DMS114 treated with DMSO at 0.1 percent for 48 hours (cell line): Measurements from ENCODE around the gene PWP2.
"Not testable (repeated sequence)": the region's sequence is repeated elsewhere in the genome, so short reads cannot be mapped to it uniquely, and the experiment has no call there.

ENCODE experiments used
- DNase-seq: peaks from one replicate; lab custom pipeline; 2025; ENCODE audit not compliant: unreplicated experiment; lab: John Stamatoyannopoulos, UW

Gene PWP2

DNA sequence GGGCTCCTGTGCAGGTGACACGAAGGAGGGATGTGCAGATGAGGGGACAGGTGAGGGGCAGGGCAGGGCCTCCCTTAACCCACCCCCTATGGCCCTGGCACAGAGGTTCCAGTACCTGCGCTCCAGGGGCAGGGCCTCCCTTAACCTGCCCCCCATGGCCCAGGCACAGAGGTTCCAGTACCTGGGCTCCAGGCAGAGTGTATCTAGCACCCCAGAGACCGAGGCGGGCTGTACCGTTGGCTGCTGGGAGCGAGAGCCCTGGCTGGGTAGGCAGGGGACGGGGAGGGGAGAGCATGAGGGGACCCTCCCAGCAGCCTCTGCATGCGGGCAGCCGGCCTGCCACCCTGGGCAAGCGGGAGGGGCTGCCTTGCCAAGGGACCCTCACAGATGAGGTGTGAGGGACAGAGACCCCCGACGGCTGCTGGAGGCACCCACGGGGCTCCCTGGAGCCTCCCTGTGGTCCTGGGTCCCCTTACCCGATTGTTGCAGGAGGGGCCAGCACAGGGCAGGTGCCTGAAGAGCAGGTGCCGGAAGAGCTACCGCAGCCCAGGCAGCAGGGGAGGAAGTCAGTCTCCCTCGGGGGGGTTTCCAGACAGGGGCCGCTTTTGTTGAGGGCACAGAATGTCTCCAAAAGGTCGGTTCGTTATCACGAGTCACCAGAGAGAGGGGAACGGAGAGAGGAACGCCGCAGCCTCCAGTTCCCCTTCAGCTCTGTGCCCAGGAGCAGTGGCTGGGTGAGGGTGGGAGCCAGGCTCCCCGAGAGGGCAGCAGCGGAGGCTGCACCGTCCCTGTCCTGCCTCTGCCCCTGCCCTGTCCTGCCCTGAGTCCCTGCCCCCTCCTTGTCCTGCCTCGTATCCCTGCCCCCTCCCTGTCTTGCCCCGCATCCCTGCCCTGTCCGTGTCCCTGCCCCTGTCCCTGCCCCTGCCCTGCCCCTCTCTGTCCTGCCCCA, 52.4 kb downstream of the PWP2 start:
- DNase-seq: not testable (repeated sequence)

DNA sequence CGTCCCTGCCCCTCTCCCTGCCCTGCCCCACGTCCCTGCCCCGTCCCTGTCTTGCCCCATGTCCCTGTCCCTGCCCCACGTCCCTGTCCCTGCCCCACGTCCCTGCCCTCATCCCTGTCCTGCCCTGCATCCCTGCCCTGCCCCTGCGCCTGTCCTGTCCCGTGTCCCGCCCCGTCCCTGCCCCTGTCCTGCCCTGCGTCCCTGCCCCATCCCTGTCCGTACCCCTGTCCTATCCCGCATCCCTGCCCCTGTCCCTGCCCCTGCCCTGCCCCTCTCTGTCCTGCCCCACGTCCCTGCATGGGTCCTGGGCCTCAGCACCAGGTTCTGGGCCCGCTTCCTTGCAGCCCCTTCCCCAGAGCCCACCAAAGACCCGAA, 53.1 kb downstream of the PWP2 start:
- DNase-seq: not testable (repeated sequence)

DNA sequence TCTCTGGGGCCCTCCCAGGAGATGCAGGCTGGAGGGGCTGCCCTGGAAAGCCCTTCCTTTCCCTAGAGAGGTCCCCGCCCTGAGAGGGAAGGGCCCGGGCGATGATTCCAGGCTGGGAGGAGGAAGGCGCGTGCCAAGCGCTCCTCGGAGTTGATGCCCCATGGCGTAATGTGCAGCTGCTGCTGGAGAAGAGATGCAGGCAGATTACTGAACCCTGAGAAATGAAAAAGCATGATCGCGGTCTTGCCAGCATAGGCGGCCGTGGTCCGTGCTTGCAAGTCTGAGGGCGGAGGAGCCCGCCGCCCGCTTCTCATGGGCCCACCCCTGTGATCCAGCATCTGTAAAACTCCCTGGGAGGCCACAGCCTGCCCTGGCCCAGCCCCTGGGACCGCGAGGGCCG, 53.6 kb downstream of the PWP2 start:
- not testable (repeated sequence) for DNase-seq

DNA sequence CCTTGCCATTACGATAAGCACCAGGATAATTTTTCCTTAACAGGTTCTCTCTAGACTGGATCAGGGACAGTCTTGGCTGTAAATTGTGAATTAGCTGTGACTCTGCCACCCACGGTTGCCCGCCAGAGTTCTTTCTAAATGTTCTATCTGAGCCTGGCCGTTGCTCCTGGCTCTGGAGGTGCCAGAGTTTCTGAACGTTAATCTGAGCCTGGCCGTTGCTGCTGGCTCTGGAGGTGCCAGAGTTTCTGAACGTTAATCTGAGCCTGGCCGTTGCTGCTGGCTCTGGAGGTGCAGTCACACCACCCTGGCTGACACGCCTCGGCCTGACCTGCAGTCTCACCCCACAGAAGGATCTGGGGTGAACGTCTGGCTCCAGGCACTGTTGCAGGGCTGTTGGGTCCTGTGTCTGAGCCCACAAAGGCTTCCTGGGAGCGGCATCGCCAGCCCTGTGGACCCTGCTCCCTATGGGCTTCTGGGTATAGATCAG, 56.0 kb downstream of the PWP2 start:
- DNase-seq: not testable (repeated sequence)

DNA sequence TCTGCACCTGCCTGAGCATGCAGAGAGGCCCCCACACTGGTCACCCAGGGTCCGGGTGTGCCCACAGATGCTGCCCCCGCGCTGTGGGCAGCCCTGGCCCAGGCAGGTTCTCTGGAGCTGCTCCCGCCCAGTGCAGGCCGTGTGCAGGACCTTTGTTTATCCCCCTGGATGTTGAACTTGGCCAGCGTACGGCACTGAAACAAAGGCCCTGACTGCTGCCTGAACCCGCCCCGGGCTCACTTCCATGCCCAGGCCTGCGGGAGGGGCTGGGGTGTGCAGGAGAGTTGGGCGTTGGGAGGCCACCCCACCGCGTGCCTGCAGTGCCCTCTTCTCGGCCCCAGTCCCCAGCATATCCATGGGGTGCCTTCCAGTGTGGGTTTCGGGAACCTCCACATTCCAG, 58.7 kb downstream of the PWP2 start:
- not testable (repeated sequence) for DNase-seq

DNA sequence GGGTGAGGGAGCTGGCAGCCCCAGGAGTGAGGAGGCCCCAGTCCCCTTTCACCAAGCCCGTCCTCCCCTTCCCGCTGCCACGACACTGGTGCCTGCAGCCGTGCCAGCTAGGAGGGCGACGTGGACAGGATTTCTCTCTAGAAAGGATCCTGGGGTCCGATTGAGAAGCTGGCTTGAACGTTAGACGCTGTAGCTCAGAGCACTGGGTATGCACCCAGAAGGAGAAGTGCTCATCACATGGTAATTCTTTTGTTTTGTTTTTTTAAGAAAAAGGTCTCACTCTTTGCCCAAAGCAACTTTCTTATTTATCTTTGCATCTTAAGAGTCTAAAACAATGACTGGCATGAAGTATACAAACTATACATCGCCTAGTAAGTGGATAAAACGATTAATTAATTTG, 60.3 kb downstream of the PWP2 start:
- DNase-seq: not testable (repeated sequence)

DNA sequence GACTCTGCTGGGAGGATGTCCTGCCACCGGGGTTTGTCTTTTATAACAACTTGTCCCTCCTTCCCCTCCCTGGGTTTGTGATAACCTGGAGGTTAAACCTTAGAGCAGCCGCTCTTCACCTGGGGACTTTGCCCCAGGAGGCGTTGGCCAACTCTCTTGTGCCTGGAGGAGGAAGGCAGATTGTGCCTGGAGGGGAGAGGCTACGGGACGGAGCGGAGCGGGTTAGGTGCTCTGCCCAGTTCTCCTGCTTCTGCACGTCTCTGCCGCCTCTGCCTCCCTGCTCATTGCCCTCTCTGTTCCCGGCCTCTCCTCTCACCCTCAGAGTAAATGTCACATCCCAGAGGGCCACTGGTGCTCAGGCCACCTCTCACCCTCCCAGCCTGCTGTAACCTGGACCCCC, 63.1 kb downstream of the PWP2 start:
- DNase-seq: not testable (repeated sequence)

DNA sequence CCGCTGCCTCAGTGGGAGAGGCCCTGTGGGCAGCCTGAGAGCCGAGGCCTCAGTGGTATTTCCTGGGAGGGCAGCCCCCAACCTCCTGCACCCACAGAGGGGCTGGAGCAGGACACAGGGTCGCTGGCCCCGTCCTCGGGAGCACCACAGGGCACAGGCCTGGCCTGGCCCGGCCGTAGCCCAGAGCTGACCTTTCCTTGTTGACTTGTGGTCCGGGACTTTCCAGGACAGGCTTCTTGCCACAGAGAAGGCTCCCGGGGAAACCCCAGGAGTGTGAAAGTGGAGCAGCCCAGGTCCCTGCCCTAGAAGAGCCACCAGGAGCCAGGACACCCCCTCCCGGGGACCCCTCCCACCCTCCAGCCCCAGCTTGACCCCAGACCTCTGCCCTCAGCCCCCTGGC, 63.7 kb downstream of the PWP2 start:
- DNase-seq: not testable (repeated sequence)

DNA sequence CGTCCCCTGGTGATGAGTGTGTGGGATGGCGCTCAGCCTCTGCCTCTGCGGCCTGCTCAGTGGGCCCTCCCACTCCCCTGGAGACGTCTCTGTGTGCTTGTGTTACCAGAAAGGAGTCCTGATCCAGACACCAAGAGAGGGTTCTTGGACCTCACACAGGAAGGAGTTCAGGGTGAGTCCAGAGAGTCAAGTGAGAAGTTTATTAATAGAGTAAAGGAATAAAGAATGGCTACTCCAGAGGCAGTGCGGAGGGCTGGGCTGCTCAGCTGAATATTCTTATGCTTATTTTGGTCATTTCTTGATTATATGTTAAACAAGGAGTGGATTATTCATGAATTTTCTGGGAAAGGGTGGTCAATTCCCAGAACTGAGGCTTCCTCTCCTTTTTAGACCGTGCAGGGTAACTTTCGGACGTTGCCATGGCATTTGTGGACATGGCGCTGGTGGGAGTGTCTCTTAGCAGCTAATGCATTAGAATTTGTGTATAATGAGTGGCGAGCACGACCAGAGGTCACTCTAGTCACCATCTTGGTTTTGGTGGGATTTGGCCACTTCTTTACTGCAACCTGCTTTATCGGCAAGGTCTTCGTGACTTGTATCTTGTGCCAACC, 64.9 kb downstream of the PWP2 start:
- DNase-seq: not testable (repeated sequence)

DNA sequence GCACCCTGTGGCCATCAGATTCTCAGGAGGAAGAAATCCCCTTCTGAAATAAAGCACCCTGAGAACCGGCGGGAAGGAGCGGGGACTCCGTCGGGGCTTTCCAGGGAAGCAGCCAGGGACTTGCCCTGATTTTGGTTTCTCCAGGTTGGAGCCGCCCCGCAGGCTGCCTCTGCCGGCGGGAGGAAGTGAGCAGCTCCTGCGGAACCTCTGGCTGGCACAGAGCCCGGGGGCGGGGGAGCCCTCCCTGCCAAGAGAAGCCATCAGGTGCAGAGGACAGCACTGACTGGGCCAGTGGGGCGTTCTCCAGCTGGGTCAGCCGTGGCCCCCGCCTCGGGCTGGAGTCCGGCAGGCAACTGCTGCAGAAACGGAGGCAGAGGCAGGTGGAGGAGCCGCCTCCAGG, 65.5 kb downstream of the PWP2 start:
- DNase-seq: not testable (repeated sequence)

DNA sequence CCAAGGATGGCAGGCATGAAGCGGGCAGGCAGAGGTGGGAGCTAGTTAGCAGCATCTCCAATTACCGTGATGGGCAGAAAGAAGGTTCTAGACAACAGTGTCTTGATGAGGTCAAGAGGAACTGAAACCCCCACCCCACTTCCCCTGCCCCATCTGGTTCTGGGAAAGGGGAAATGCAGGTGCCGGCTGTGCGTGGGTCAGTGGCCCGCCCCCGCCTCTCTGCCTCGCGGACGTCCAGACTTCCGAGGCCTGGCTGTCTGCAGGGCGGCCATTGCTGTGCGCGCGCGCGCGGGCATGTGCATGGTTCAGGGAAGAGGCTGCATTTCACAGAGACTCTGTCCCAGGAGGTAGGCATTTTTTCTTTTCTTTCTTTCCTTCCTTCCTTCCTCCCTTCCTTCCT, 68.0 kb downstream of the PWP2 start:
- not testable (repeated sequence) for DNase-seq

DNA sequence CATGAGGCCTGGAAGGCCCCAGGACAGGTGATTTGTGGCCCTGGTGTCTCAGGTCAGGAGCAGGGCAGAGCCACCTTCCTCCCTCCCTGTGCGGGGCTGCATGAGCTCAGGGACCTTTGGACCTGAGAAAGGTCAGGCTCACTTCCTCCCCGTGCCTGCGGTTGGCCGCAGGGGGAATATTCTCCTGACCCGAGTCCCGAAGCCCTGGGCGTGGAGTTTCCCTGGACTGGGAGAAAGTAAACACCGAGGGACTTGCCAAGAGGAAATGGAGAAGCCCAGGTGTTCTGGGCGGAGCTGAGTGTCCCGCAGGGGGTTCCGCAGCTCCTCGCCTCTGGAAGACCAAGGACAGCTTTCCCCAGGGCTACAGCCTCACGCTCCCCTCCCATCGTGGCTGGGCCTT, 68.9 kb downstream of the PWP2 start:
- DNase-seq: not testable (repeated sequence)
